Transverse colon (tissue), 3 donors: ENCODE data around the gene ATCAY.

Experiments
- CTCF ChIP-seq, 5 experiments: fragments of 200-600 bp in 3 of 5; fragments of 450-650 bp in 2 of 5; sonication (generic) in 3 of 5; IDR thresholded peaks; 1 replicate in 2 of 5; 2 replicates in 3 of 5; pipeline ENCODE4 v1.5.1; 2016 to 2017; ENCODE audit warnings: antibody characterized with exemption in 5 of 5, inconsistent platforms in 3 of 5, mild to moderate bottlenecking in 2 of 5, moderate library complexity in 1 of 5
- EP300 ChIP-seq: sonication (generic); formaldehyde crosslinking; IDR thresholded peaks from one replicate; pipeline ENCODE4 v1.6.1; 2017; ENCODE audit warnings: antibody characterized with exemption, low read depth
- POLR2A ChIP-seq: fragments of 450-650 bp; IDR thresholded peaks from one replicate; pipeline ENCODE4 v1.6.1; 2016; ENCODE audit warnings: antibody characterized with exemption, mild to moderate bottlenecking, moderate library complexity

- TF ChIP-seq CTCF (IDR thresholded peaks at IDR 0.05) (no peak), POLR2A (no peak), EP300 (no peak)
Observed at GRCh38 chr19:3834349-3835054, 46.0 kb upstream of the ATCAY start.
